ENCODE measurements around the gene IL37.

- TF ChIP-seq SP2 (tag by site-specific recombination; IDR thresholded peaks at IDR 0.05), result no peak
- TF ChIP-seq KLF17 (tag by site-specific recombination; IDR thresholded peaks at IDR 0.05), result no peak
- TF ChIP-seq CTCF (tag by site-specific recombination; IDR thresholded peaks at IDR 0.05), result no peak
- no peak for TF ChIP-seq ZNF184 (tag by site-specific recombination; IDR thresholded peaks at IDR 0.05)
- TF ChIP-seq ZBTB8A (tag by site-specific recombination; IDR thresholded peaks at IDR 0.05), result no peak
- TF ChIP-seq ZNF76 (tag by site-specific recombination; IDR thresholded peaks at IDR 0.05; ENCODE audit: borderline replicate concordance, low read depth), result no peak
- no peak for TF ChIP-seq ZNF501 (tag by site-specific recombination; IDR thresholded peaks at IDR 0.05)
- TF ChIP-seq PRDM6 (tag by site-specific recombination; IDR thresholded peaks at IDR 0.05), result no peak
- TF ChIP-seq ZSCAN18 (tag by site-specific recombination; IDR thresholded peaks at IDR 0.05), result no peak
- no peak for TF ChIP-seq ZBTB1 (tag by site-specific recombination; IDR thresholded peaks at IDR 0.05)
These were observed 13.9 kb downstream of the IL37 start for GRCh38 chr2:112924821-112925220.
